Subcutaneous abdominal adipose tissue (tissue), 5 donors: ENCODE measurements around the gene TTLL5.
A peak's percentile ranks its signal among the peaks of the same experiment; 100 is the strongest.

Source experiments
- H3K27ac ChIP-seq: one replicate; pipeline ENCODE4 v1.7.0; 2013; ENCODE audit warnings: low read depth, mild to moderate bottlenecking, inconsistent platforms, low read length, moderate library complexity
- H3K27me3 ChIP-seq, 5 donors: one replicate each; pipeline ENCODE4 v1.7.0; 2013; ENCODE audit warnings: low read length in 5 of 5, inconsistent platforms in 1 of 5; ENCODE audit not compliant: control insufficient read depth in 5 of 5, insufficient read depth in 4 of 5
- H3K36me3 ChIP-seq, 5 donors: one replicate each; pipeline ENCODE4 v1.7.0; 2013; ENCODE audit warnings: low read length in 5 of 5; ENCODE audit not compliant: control insufficient read depth in 5 of 5, insufficient read depth in 5 of 5
- H3K4me1 ChIP-seq, 5 donors: one replicate each; pipeline ENCODE4 v1.7.0; 2013; ENCODE audit warnings: low read length in 5 of 5, mild to moderate bottlenecking in 3 of 5, moderate library complexity in 1 of 5; ENCODE audit not compliant: control insufficient read depth in 5 of 5, insufficient read depth in 5 of 5
- H3K4me3 ChIP-seq, 5 donors: one replicate each; pipeline ENCODE4 v1.7.0; 2013; ENCODE audit warnings: low read length in 5 of 5, low read depth in 1 of 5
- H3K9ac ChIP-seq, 5 donors: one replicate each; pipeline ENCODE4 v1.7.0; 2013; ENCODE audit warnings: low read length in 5 of 5, mild to moderate bottlenecking in 4 of 5, moderate library complexity in 3 of 5
- H3K9me3 ChIP-seq, 5 donors: one replicate each; pipeline ENCODE4 v1.7.0; 2013; ENCODE audit warnings: low read length in 5 of 5; ENCODE audit not compliant: control insufficient read depth in 5 of 5
- donor health status: healthy.
- donor health status: healthy.
- donor health status: healthy.
- donor health status: healthy.
- donor health status: healthy.

TTLL5 gene

DNA sequence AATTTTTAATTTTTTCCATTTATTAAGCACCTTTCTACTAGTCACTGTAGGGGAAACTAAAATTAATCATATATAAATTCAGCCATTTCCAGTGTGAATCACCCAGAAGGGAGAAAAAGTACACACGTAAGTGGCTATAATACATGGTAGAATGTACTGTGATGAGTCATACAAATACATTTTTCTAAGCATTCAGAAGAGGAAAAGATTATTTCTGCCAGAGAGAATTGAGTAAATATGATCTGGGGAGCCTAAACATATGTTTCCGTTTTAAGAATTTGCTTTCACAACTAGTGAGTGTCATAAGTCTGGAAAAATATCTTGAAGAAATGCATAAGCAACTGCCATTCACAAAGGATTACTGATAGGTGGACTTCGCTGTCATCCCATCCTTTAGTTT is 218.0 kb downstream of the TTLL5 start:
- Histone ChIP-seq H3K27ac (no peak overlapping the region), H3K27me3 (no peaks in the 10 kb centered on the region), H3K36me3 (no peaks in the 10 kb centered on the region), H3K9me3 (no peaks in the 10 kb centered on the region), H3K4me1 (peaks cover 0 to 5% (median 4%) of the 10 kb centered on the region in 5 donors), H3K4me3 (no peak overlapping the region), H3K9ac (no peak overlapping the region)

DNA sequence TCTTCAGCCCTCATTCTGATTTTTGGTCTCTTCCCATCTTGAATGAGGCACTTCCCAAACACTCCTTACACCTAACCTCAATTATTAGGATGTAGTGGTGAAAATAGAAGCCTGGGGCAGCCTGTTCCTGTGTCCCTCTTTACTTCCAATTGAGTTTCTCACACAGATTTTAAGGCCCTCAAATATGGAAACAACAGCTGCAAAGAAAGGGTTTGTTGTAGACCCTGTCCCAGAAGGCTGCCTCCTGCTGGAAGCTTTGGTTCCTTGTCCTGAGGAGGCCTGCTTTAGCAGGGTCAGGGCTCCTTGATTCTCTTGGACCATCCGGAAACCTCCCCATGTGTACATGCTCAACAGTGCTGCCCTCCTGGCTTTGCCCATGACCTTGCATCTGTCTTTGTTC is 219.5 kb downstream of the TTLL5 start:
- H3K27me3 ChIP-seq = no peaks in the 10 kb centered on the region
- H3K4me1 ChIP-seq = peaks cover 0 to 11% (median 7%) of the 10 kb centered on the region in 5 donors
- no peak overlapping the region for H3K27ac ChIP-seq
- H3K9ac ChIP-seq = no peak overlapping the region
- H3K36me3 ChIP-seq = no peaks in the 10 kb centered on the region
- H3K4me3 ChIP-seq = no peak overlapping the region
- H3K9me3 ChIP-seq = no peaks in the 10 kb centered on the region

GRCh38 chr14:75881994-75882393 is 220.9 kb downstream of the TTLL5 start:
- no peak overlapping the region for H3K4me3 ChIP-seq
- H3K4me1 ChIP-seq = peaks cover 0 to 19% (median 13%) of the 10 kb centered on the region in 5 donors
- no peaks in the 10 kb centered on the region for H3K36me3 ChIP-seq
- no peaks in the 10 kb centered on the region for H3K27me3 ChIP-seq
- no peak overlapping the region for H3K27ac ChIP-seq
- no peak overlapping the region for H3K9ac ChIP-seq
- H3K9me3 ChIP-seq = no peaks in the 10 kb centered on the region

- Histone ChIP-seq H3K9me3 (no peaks in the 10 kb centered on the region), H3K27me3 (no peaks in the 10 kb centered on the region), H3K4me1 (peaks cover 0 to 21% (median 14%) of the 10 kb centered on the region in 5 donors), H3K27ac (no peak overlapping the region), H3K9ac (no peak overlapping the region), H3K36me3 (no peaks in the 10 kb centered on the region), H3K4me3 (no peak overlapping the region)
These were observed 223.2 kb downstream of the TTLL5 start for GRCh38 chr14:75884198-75884611.

- Histone ChIP-seq H3K9me3 (no peaks in the 10 kb centered on the region), H3K27me3 (no peaks in the 10 kb centered on the region), H3K36me3 (no peaks in the 10 kb centered on the region), H3K27ac (peak overlapping the region; percentile 21), H3K9ac (peak overlapping the region in 1 of 5 donors; percentile 45), H3K4me3 (no peak overlapping the region), H3K4me1 (peaks cover 0 to 21% (median 14%) of the 10 kb centered on the region in 5 donors)
These were observed 224.8 kb downstream of the TTLL5 start for GRCh38 chr14:75885829-75886228.

DNA sequence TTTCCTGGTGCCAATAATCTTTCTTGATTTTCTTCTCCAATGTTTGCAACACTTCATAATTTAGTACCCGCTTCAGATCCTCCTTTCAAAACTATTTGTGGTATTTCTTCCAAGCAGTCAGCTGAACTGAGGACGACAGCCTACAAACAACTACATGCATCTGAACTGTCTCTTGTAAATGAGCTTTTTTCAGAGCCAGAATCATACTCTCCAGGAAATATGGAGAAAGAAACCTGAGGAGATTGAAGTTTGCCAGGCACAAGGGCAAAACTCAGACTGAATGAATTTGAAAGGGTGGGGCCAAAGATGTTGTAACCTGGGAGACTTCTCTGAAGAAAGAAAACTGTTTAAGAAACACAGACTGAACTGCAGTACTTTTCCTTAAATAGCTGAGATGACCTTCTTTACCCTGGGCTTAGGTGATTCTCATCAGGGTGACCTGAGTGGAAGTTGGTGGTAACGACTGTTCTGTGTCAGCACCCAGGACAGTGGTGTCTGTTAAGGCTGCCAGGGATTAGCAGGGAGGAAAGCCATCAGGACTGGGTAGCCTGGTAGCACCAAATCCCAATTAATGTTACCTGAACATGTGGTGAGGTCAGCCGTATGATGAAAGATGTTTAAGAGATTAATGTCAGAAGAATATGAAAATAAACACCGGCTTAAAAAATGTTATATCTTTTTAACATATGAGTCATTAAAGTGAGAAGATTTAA is 225.7 kb downstream of the TTLL5 start:
- Histone ChIP-seq H3K27me3 (no peaks in the 10 kb centered on the region), H3K9ac (peak overlapping the region in 1 of 5 donors; percentile 45), H3K27ac (peak overlapping the region; percentile 21), H3K36me3 (no peaks in the 10 kb centered on the region), H3K4me3 (no peak overlapping the region), H3K4me1 (peaks cover 0 to 21% (median 14%) of the 10 kb centered on the region in 5 donors), H3K9me3 (no peaks in the 10 kb centered on the region)

- Histone ChIP-seq H3K4me1 (peaks cover 0 to 19% (median 11%) of the 10 kb centered on the region in 5 donors), H3K4me3 (no peak overlapping the region), H3K36me3 (no peaks in the 10 kb centered on the region), H3K9me3 (no peaks in the 10 kb centered on the region), H3K27ac (no peak overlapping the region), H3K27me3 (no peaks in the 10 kb centered on the region), H3K9ac (no peak overlapping the region)
These were observed 227.9 kb downstream of the TTLL5 start for GRCh38 chr14:75888945-75889344.

- Histone ChIP-seq H3K9me3 (no peaks in the 10 kb centered on the region), H3K27me3 (no peaks in the 10 kb centered on the region), H3K27ac (no peak overlapping the region), H3K36me3 (no peaks in the 10 kb centered on the region), H3K4me1 (no peaks in the 10 kb centered on the region), H3K4me3 (no peak overlapping the region), H3K9ac (no peak overlapping the region)
These were observed 235.3 kb downstream of the TTLL5 start for GRCh38 chr14:75896341-75896740.

GRCh38 chr14:75904311-75904710 is 243.3 kb downstream of the TTLL5 start:
- peaks cover 0 to 9% (median 7%) of the 10 kb centered on the region in 5 donors for H3K36me3 ChIP-seq
- peaks cover 0 to 16% (median 0%) of the 10 kb centered on the region in 5 donors for H3K4me1 ChIP-seq
- H3K27ac ChIP-seq = no peak overlapping the region
- no peak overlapping the region for H3K9ac ChIP-seq
- no peaks in the 10 kb centered on the region for H3K9me3 ChIP-seq
- no peaks in the 10 kb centered on the region for H3K27me3 ChIP-seq
- H3K4me3 ChIP-seq = no peak overlapping the region

DNA sequence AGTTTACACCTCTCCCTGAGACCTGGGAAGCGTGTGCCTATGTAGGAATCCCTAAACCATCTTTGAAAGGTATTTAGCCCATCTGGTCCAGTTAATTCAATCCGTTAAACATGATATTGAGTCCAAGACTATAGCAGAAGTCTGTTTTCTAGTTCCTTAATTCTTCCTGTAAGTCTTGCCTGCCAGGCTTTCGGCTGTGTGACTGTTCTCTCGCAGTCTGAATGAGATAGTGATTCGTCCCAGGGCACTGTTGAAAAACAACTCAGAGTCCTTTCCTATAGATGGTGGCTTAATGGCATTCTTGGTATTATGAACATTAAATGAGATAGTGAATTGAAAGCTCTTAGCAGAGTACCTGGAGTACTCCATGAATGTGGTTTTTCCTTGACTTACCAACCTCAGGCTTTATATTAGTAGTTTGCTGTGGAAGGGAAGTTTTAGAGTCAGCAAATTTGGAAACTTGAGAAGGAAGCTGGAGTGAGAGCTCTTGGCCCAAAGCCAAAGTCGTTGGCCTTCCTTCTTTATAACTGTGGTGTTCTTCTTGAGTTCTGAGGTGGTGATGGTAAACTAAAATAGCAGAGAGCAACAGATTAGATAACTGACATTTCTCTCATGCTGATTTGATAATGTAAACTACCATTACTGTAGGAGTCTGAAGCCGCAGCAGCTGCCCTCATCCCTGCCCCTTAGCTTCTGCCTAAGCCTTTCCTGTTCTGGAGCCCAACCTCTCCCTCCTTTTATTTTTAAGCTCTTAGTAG is 244.3 kb downstream of the TTLL5 start:
- no peak overlapping the region for H3K27ac ChIP-seq

More for the DNA sequence above, 244.3 kb downstream of the TTLL5 start:
- Histone ChIP-seq H3K4me1 (peaks cover 0 to 16% (median 0%) of the 10 kb centered on the region in 5 donors), H3K9me3 (no peaks in the 10 kb centered on the region), H3K27me3 (no peaks in the 10 kb centered on the region), H3K9ac (no peak overlapping the region), H3K4me3 (no peak overlapping the region), H3K36me3 (peaks cover 0 to 9% (median 7%) of the 10 kb centered on the region in 5 donors)
